ENCODE measurements around the gene QARS1.

QARS1 gene

GRCh38 chr3:49098429-49098828 lies 6.1 kb downstream of the QARS1 start:
- no peaks in the 10 kb centered on the region for H3K9me2 ChIP-seq (replicated peaks; ENCODE audit: insufficient read depth, low read length)
- H3K4me2 ChIP-seq (ENCODE audit: low read depth, low read length, poor library complexity, severe bottlenecking), result no peak overlapping the region
- no peaks in the 10 kb centered on the region for H3K9me3 ChIP-seq (ENCODE audit: insufficient read depth, low read length)
- H3K4me3 ChIP-seq (ENCODE audit: insufficient read depth, low read length, poor library complexity, severe bottlenecking), result no peak overlapping the region
- H4K20me1 ChIP-seq (ENCODE audit: low read depth, low read length), result no peaks in the 10 kb centered on the region
- no peak overlapping the region for H3K27ac ChIP-seq (ENCODE audit: low read depth, low read length)
- no peak overlapping the region for H2AFZ ChIP-seq (ENCODE audit: low read depth, low read length, severe bottlenecking)
- H3K79me2 ChIP-seq (ENCODE audit: insufficient read depth, low read length), result peaks cover 3% of the 10 kb centered on the region; the same call in 1 of the 2 replicates
- peaks cover 4% of the 10 kb centered on the region; the same call in 1 of the 2 replicates for H3K36me3 ChIP-seq (ENCODE audit: low read length)
- no peak overlapping the region for H3K9ac ChIP-seq (ENCODE audit: low read length)
- no peak for TF ChIP-seq EZH2phosphoT487 (conservative IDR thresholded peaks at IDR 0.05; ENCODE audit: low read length)
- no peak for TF ChIP-seq CTCF (IDR thresholded peaks at IDR 0.05; ENCODE audit: insufficient read depth, low read length, poor library complexity, severe bottlenecking)
- no peaks in the 10 kb centered on the region for H3K27me3 ChIP-seq (ENCODE audit: low read length)
- H3F3A ChIP-seq (ENCODE audit: insufficient read depth), result peaks cover 5% of the 10 kb centered on the region

- H3K9ac ChIP-seq (ENCODE audit: low read length), result peak within 1 kb of the TSS; percentile 78
- no peaks in the 10 kb centered on the region for H3K27me3 ChIP-seq (ENCODE audit: low read length)
- TF ChIP-seq CTCF (IDR thresholded peaks at IDR 0.05; ENCODE audit: insufficient read depth, low read length, poor library complexity, severe bottlenecking), result no peak
- no peak for TF ChIP-seq EZH2phosphoT487 (conservative IDR thresholded peaks at IDR 0.05; ENCODE audit: low read length)
- peak within 1 kb of the TSS; percentile 70 for H2AFZ ChIP-seq (ENCODE audit: low read depth, low read length, severe bottlenecking)
- peak within 1 kb of the TSS; percentile 86 for H3K27ac ChIP-seq (ENCODE audit: low read depth, low read length)
- no peaks in the 10 kb centered on the region for H3K9me2 ChIP-seq (replicated peaks; ENCODE audit: insufficient read depth, low read length)
- peaks cover 9% of the 10 kb centered on the region; the same call in 1 of the 2 replicates for H4K20me1 ChIP-seq (ENCODE audit: low read depth, low read length)
- H3F3A ChIP-seq (ENCODE audit: insufficient read depth), result peaks cover 14% of the 10 kb centered on the region
- peaks cover 42% of the 10 kb centered on the region for H3K79me2 ChIP-seq (ENCODE audit: insufficient read depth, low read length)
- H3K4me2 ChIP-seq (ENCODE audit: low read depth, low read length, poor library complexity, severe bottlenecking), result peak within 1 kb of the TSS; percentile 92
- H3K36me3 ChIP-seq (ENCODE audit: low read length), result peaks cover 13% of the 10 kb centered on the region; the same call in 1 of the 2 replicates
- H3K9me3 ChIP-seq (ENCODE audit: insufficient read depth, low read length), result no peaks in the 10 kb centered on the region
- H3K4me3 ChIP-seq (ENCODE audit: insufficient read depth, low read length, poor library complexity, severe bottlenecking), result peak within 1 kb of the TSS; percentile 64
These were observed 10.4 kb downstream of the QARS1 start, which contains the start of gene QRICH1 for GRCh38 chr3:49093853-49094767. QRICH1 (minus strand) TSS chr3:49094071; CDS start chr3:49077017, 17,054 bp downstream.

GRCh38 chr3:49092938-49093852 lies 11.4 kb downstream of the QARS1 start:
- peak overlapping the region; percentile 78 for H3K9ac ChIP-seq (ENCODE audit: low read length)
- H3K79me2 ChIP-seq (ENCODE audit: insufficient read depth, low read length), result peaks cover 51% of the 10 kb centered on the region
- H3K9me3 ChIP-seq (ENCODE audit: insufficient read depth, low read length), result no peaks in the 10 kb centered on the region
- peak overlapping the region; percentile 64 for H3K4me3 ChIP-seq (ENCODE audit: insufficient read depth, low read length, poor library complexity, severe bottlenecking)
- H3K36me3 ChIP-seq (ENCODE audit: low read length), result peaks cover 13% of the 10 kb centered on the region; the same call in 1 of the 2 replicates
- H3K4me2 ChIP-seq (ENCODE audit: low read depth, low read length, poor library complexity, severe bottlenecking), result peak overlapping the region; percentile 92
- peaks cover 12% of the 10 kb centered on the region; the same call in 1 of the 2 replicates for H4K20me1 ChIP-seq (ENCODE audit: low read depth, low read length)
- H3F3A ChIP-seq (ENCODE audit: insufficient read depth), result peaks cover 14% of the 10 kb centered on the region
- no peaks in the 10 kb centered on the region for H3K27me3 ChIP-seq (ENCODE audit: low read length)
- H3K27ac ChIP-seq (ENCODE audit: low read depth, low read length), result peak overlapping the region; percentile 86
- H2AFZ ChIP-seq (ENCODE audit: low read depth, low read length, severe bottlenecking), result peak overlapping the region; percentile 70
- H3K9me2 ChIP-seq (replicated peaks; ENCODE audit: insufficient read depth, low read length), result no peaks in the 10 kb centered on the region
- no peak for TF ChIP-seq CTCF (IDR thresholded peaks at IDR 0.05; ENCODE audit: insufficient read depth, low read length, poor library complexity, severe bottlenecking)
- TF ChIP-seq EZH2phosphoT487 (conservative IDR thresholded peaks at IDR 0.05; ENCODE audit: low read length), result no peak

Data from SU-DHL-6 (cell line).